B cell (primary cell): ENCODE data around the gene CCL13. TPM values are rescaled to one million over a fixed set of nuclear protein-coding genes. Genes with fewer than 3 reads are reported as not detected.

ENCODE experiments used
- ATAC-seq: fragments of 200-7000 bp; cut with Tn5 transposase; one replicate; pipeline ENCODE4 v1.10.0; 2021; ENCODE audit warnings: low read depth, mild to moderate bottlenecking, moderate number of reproducible peaks, moderate library complexity
- CTCF ChIA-PET: fragments of 350-600 bp; sonication (Branson Sonifier 250); formaldehyde crosslinking; loops from one replicate; lab custom pipeline; 2021; ENCODE audit warnings: antibody characterized with exemption, inconsistent platforms; lab: Charles Lee
- POLR2A ChIA-PET: fragments of 350-600 bp; sonication (Branson Sonifier 250); formaldehyde crosslinking; loops from one replicate; lab custom pipeline; 2021; ENCODE audit warnings: antibody characterized with exemption; lab: Charles Lee
- DNase-seq: peaks from one replicate; pipeline ENCODE4 v3.0.0; 2013
- H2AFZ ChIP-seq: 2 replicates; pipeline ENCODE4 v1.6.1; 2012; ENCODE audit warnings: mild to moderate bottlenecking, low read depth, low read length; ENCODE audit not compliant: insufficient read depth, poor library complexity, severe bottlenecking
- H3K27ac ChIP-seq, 2 donors: 1 replicate in 1 of 2; 2 replicates in 1 of 2; pipeline ENCODE4 v1.5.1; 2012 to 2013; ENCODE audit warnings: low read length in 2 of 2, mild to moderate bottlenecking in 2 of 2, moderate library complexity in 1 of 2
- H3K27me3 ChIP-seq, 4 experiments: fragments of 200-600 bp in 1 of 4; sonication (generic) in 1 of 4; replicated peaks in 1 of 4; 1 replicate in 2 of 4; 2 replicates in 2 of 4; pipeline versions ENCODE4 v1.6.1 to v1.7.0; 2013 to 2016; ENCODE audit warnings: low read length in 3 of 4, mild to moderate bottlenecking in 2 of 4, mixed read lengths in 1 of 4, moderate library complexity in 1 of 4; ENCODE audit not compliant: insufficient read depth in 4 of 4, control insufficient read depth in 3 of 4; ENCODE audit errors: control extremely low read depth in 1 of 4
- H3K36me3 ChIP-seq, 2 experiments: replicated peaks in 1 of 2; 1 replicate in 1 of 2; 2 replicates in 1 of 2; pipeline versions ENCODE4 v1.6.1 to v1.7.1; 2013; ENCODE audit warnings: low read length in 1 of 2; ENCODE audit not compliant: insufficient read depth in 2 of 2, control insufficient read depth in 1 of 2; ENCODE audit errors: control extremely low read depth in 1 of 2, extremely low read depth in 1 of 2
- H3K4me1 ChIP-seq, 2 donors: fragments of 200-600 bp in 1 of 2; sonication (generic) in 1 of 2; 1 replicate in 1 of 2; 2 replicates in 1 of 2; pipeline versions ENCODE4 v1.5.1 to v1.6.1; 2013 to 2017; ENCODE audit warnings: low read length in 2 of 2; ENCODE audit not compliant: control insufficient read depth in 2 of 2, insufficient read depth in 2 of 2
- H3K4me2 ChIP-seq: replicated peaks from 2 replicates; pipeline ENCODE3; 2012; ENCODE audit warnings: mild to moderate bottlenecking, low read depth, low read length; ENCODE audit not compliant: poor library complexity, severe bottlenecking
- H3K4me3 ChIP-seq, 5 experiments: fragments of 200-600 bp in 1 of 5; sonication (generic) in 1 of 5; 1 replicate in 3 of 5; 2 replicates in 2 of 5; pipeline versions ENCODE4 v1.5.1 to v1.7.0; 2011 to 2016; ENCODE audit warnings: low read length in 4 of 5, mild to moderate bottlenecking in 4 of 5, low read depth in 2 of 5, control low read depth in 1 of 5, moderate library complexity in 1 of 5; ENCODE audit not compliant: insufficient read depth in 1 of 5; ENCODE audit errors: control extremely low read depth in 1 of 5, extremely low read depth in 1 of 5
- H3K79me2 ChIP-seq: fragments of 200-600 bp; sonication (generic); one replicate; pipeline ENCODE4 v1.6.0; 2016; ENCODE audit warnings: low read length; ENCODE audit not compliant: control insufficient read depth, insufficient read depth
- H3K9ac ChIP-seq: fragments of 200-600 bp; sonication (generic); 2 replicates; pipeline ENCODE4 v1.6.1; 2017; ENCODE audit warnings: mild to moderate bottlenecking, low read length, moderate library complexity
- H3K9me3 ChIP-seq, 3 donors: one replicate each; pipeline versions ENCODE4 v1.6.1 to v1.7.1; 2013; ENCODE audit warnings: low read length in 2 of 3; ENCODE audit not compliant: control insufficient read depth in 2 of 3, insufficient read depth in 1 of 3; ENCODE audit errors: control extremely low read depth in 1 of 3
- H4K20me1 ChIP-seq: 2 replicates; pipeline ENCODE4 v1.6.0; 2012; ENCODE audit warnings: mild to moderate bottlenecking, low read length; ENCODE audit not compliant: insufficient read depth, control insufficient read depth, poor library complexity, severe bottlenecking
- H3K27ac Mint-ChIP-seq: one replicate; pipeline ENCODE4 v1.8.0; 2021; ENCODE audit warnings: mixed read lengths
- H3K27me3 Mint-ChIP-seq: one replicate; pipeline ENCODE4 v1.8.0; 2021; ENCODE audit warnings: mixed read lengths
- H3K4me1 Mint-ChIP-seq: one replicate; pipeline ENCODE4 v1.8.0; 2021; ENCODE audit warnings: mixed read lengths
- H3K4me3 Mint-ChIP-seq: one replicate; pipeline ENCODE4 v1.8.0; 2021; ENCODE audit warnings: mixed read lengths
- H3K9me3 Mint-ChIP-seq: one replicate; pipeline ENCODE4 v1.8.0; 2022; ENCODE audit warnings: mixed read lengths; ENCODE audit not compliant: insufficient read depth
- EZH2 ChIP-seq: IDR thresholded peaks from 2 replicates; pipeline ENCODE4 v1.6.1; 2012; ENCODE audit warnings: borderline replicate concordance, low read depth, mild to moderate bottlenecking, moderate library complexity, low read length; ENCODE audit not compliant: insufficient read depth, poor library complexity, severe bottlenecking
- WGBS: methylation state at CpG from one replicate; pipeline ENCODE4 v1.1.5; 2013; ENCODE audit warnings: missing lambda C conversion rate; ENCODE audit not compliant: insufficient coverage; 5-methylcytosine and 5-hydroxymethylcytosine counted together
- intact Hi-C: fragments of 100-400 bp; cut with micrococcal nuclease; formaldehyde crosslinking; loops from one replicate; pipeline ENCODE4 v1.10.0; 2022
- polyA plus RNA-seq: library from polyadenylated mRNA; depleted of rRNA; stranded (reverse); fragments of >200 nt; gene quantifications from 2 replicates; pipeline ENCODE4 v1.2.3, GENCODE V29; 2012
- total RNA-seq, 2 donors: library from RNA; stranded (reverse); fragments of 120-200 nt in 1 of 2; gene quantifications; 1 replicate in 1 of 2; 2 replicates in 1 of 2; pipeline versions ENCODE4 v1.2.3 to v1.2.4, GENCODE V29; 2013 to 2022
- TF ChIP-seq, protein P1 (sequence below): fragments of 200-600 bp; IDR thresholded peaks from one replicate; pipeline ENCODE4 v1.8.0; 2022; ENCODE audit warnings: antibody characterized with exemption, mild to moderate bottlenecking

The CCL13 gene
- total and polyA plus RNA-seq, 2 donors (not counting 1 experiment from before 2014, with no cell fraction given): not detected

DNA sequence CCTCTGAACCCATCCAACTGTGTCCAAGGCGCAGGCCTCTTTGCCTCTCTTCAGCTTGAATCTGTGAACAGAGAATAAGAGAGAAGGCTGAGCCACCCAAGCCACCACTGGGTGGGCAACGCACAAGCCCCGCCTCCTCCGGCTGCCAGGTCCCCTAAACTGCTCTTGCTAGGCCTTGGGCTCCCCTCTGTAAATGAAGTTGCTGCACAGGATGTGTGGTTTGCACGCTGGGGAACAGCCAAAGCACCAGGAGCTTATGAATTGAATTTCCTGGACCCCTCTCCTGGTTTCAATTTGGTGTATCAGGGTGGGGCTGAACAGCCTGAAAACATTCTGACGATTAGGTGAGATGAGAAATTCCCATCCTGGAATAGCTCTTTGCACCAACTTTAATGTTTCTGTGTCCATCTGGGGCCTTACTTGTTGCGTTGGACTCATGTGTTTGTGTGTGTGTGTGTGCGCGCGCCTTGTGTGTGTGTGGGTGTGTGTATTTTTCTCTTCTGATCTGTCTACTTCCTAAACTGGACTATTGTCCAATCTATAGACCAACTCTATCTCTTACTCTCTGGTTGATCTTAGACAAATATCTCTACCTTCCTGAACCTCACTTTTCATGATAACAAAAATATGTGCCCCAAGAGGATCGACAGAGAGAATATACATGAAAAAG is 4.5 kb downstream of the CCL13 start:
- H4K20me1 ChIP-seq: no peaks in the 10 kb centered on the region
- Mint-ChIP-seq H3K27me3 (peaks cover 34% of the 10 kb centered on the region), H3K9me3 (no peaks in the 10 kb centered on the region), H3K4me3 (no peak overlapping the region), H3K27ac (no peak overlapping the region), H3K4me1 (peaks cover 10% of the 10 kb centered on the region)
- H3K36me3 ChIP-seq: no peaks in the 10 kb centered on the region
- WGBS: 7% methylated on average over 5 of the region's 11 CpGs
- no peaks in the 10 kb centered on the region for H3K9me3 ChIP-seq
- no peak overlapping the region for H3K9ac ChIP-seq
- H3K4me3 ChIP-seq: no peak overlapping the region
- no peaks in the 10 kb centered on the region for H3K79me2 ChIP-seq
- H3K4me2 ChIP-seq: no peak overlapping the region
- CTCF ChIA-PET: interaction anchor here (0.7 to 13.5 kb wide), 30 partner anchors 9 to 1387 kb away, joined by 3 to 253 read pairs (median 4); no protein-coding TSS in a partner anchor
- POLR2A ChIA-PET: no interaction called here
- ATAC-seq: no peak
- H3K4me1 ChIP-seq: peaks cover 6 to 10% of the 10 kb centered on the region in 2 donors
- peak; percentile 2 for DNase-seq
- H3K27me3 ChIP-seq: peaks cover 0 to 20% (median 4%) of the 10 kb centered on the region in 4 experiments
- no peak overlapping the region for H2AFZ ChIP-seq
- intact Hi-C loops: no loop called here
- no peak for TF ChIP-seq EZH2
- TF ChIP-seq, protein P1, sequence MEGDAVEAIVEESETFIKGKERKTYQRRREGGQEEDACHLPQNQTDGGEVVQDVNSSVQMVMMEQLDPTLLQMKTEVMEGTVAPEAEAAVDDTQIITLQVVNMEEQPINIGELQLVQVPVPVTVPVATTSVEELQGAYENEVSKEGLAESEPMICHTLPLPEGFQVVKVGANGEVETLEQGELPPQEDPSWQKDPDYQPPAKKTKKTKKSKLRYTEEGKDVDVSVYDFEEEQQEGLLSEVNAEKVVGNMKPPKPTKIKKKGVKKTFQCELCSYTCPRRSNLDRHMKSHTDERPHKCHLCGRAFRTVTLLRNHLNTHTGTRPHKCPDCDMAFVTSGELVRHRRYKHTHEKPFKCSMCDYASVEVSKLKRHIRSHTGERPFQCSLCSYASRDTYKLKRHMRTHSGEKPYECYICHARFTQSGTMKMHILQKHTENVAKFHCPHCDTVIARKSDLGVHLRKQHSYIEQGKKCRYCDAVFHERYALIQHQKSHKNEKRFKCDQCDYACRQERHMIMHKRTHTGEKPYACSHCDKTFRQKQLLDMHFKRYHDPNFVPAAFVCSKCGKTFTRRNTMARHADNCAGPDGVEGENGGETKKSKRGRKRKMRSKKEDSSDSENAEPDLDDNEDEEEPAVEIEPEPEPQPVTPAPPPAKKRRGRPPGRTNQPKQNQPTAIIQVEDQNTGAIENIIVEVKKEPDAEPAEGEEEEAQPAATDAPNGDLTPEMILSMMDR: no peak
- H3K27ac ChIP-seq: no peak overlapping the region

DNA sequence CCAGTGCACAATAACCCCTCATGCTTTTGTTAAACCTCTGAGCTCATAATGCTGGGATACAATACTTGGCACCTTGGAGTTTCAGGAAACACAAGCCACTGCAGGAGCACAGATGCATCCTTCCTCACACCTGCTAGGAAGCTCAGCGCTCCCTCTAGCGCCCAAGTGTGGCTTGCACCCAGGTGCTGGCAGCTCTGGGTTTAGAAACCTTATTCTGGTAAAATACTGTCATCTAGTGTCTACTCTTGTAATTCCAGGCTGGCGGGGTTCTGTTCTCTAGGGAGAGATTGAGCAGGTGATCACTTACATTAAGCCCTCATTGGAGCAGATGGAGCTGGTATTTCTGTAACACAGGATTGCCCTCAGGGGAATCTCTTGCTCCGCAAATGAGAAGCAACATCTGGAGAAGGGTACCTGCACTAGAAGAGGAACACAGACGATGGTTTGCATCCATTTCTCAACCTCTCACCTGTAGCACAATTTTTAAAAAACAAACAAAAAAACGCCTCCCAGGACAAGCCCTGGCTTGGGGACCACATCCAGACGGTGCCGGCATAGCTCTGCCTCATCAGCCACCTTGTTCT is 5.3 kb downstream of the CCL13 start:
- Mint-ChIP-seq H3K4me1 (peaks cover 10% of the 10 kb centered on the region), H3K9me3 (no peaks in the 10 kb centered on the region), H3K27ac (no peak overlapping the region), H3K27me3 (peaks cover 34% of the 10 kb centered on the region), H3K4me3 (no peak overlapping the region)
- no peaks in the 10 kb centered on the region for H4K20me1 ChIP-seq
- no peak overlapping the region for H2AFZ ChIP-seq
- peak; percentile 83 for DNase-seq
- peaks cover 0 to 20% (median 4%) of the 10 kb centered on the region in 4 experiments for H3K27me3 ChIP-seq
- no peaks in the 10 kb centered on the region for H3K79me2 ChIP-seq
- H3K9me3 ChIP-seq: no peaks in the 10 kb centered on the region
- CTCF ChIA-PET: interaction anchor here (0.7 to 13.5 kb wide), 33 partner anchors 10 to 1386 kb away, joined by 3 to 253 read pairs (median 4); no protein-coding TSS in a partner anchor
- no peak overlapping the region for H3K4me3 ChIP-seq
- POLR2A ChIA-PET: no interaction called here
- H3K36me3 ChIP-seq: no peaks in the 10 kb centered on the region
- ATAC-seq: peak; percentile 77
- TF ChIP-seq, protein P1: peak; percentile 91
- no peak for TF ChIP-seq EZH2
- no peak overlapping the region for H3K27ac ChIP-seq
- WGBS: 0% methylated on average over 1 of the region's 8 CpGs
- H3K9ac ChIP-seq: no peak overlapping the region
- no peak overlapping the region for H3K4me2 ChIP-seq
- peaks cover 6 to 10% of the 10 kb centered on the region in 2 donors for H3K4me1 ChIP-seq
- intact Hi-C loops: no loop called here
